Measurements from ENCODE around the gene PLCD4.

Gene PLCD4

GRCh38 chr2:218621007-218621406 is 13.3 kb downstream of the PLCD4 start:
- DNase-seq (ENCODE audit: low spot score): no peak
- FAIRE-seq: no peak

- no peak for FAIRE-seq
- DNase-seq (ENCODE audit: low spot score): no peak
These were observed 15.1 kb downstream of the PLCD4 start for GRCh38 chr2:218622606-218623365.

GRCh38 chr2:218623366-218623705 is 15.6 kb downstream of the PLCD4 start:
- no peak for FAIRE-seq

GRCh38 chr2:218626369-218626768 is 18.7 kb downstream of the PLCD4 start:
- no peak for DNase-seq (ENCODE audit: low spot score)
- FAIRE-seq: no peak

More at GRCh38 chr2:218623366-218623705, 15.6 kb downstream of the PLCD4 start:
- DNase-seq (ENCODE audit: low spot score): no peak

- DNase-seq (ENCODE audit: low spot score) (no peak), FAIRE-seq (no peak)
These were observed 20.2 kb downstream of the PLCD4 start for GRCh38 chr2:218627939-218628338.

GRCh38 chr2:218631837-218632236 is 24.1 kb downstream of the PLCD4 start:
- DNase-seq (ENCODE audit: low spot score) (peak; percentile 17), FAIRE-seq (no peak)

GRCh38 chr2:218635719-218636118 is 28.0 kb downstream of the PLCD4 start:
- no peak for DNase-seq (ENCODE audit: low spot score)
- no peak for FAIRE-seq

- DNase-seq (ENCODE audit: low spot score) (no peak), FAIRE-seq (no peak)
These were observed 30.7 kb downstream of the PLCD4 start for GRCh38 chr2:218638372-218638771.

GRCh38 chr2:218642121-218642656 is 34.5 kb downstream of the PLCD4 start:
- no peak for FAIRE-seq
- no peak for DNase-seq (ENCODE audit: low spot score)

GRCh38 chr2:218642786-218643185 is 35.1 kb downstream of the PLCD4 start:
- no peak for FAIRE-seq
- DNase-seq (ENCODE audit: low spot score): no peak

- no peak for FAIRE-seq
These were observed 36.1 kb downstream of the PLCD4 start for GRCh38 chr2:218643751-218644310.

GRCh38 chr2:218644721-218645120 is 37.0 kb downstream of the PLCD4 start:
- DNase-seq (ENCODE audit: low spot score) (peak; percentile 66), FAIRE-seq (no peak)

More at GRCh38 chr2:218643751-218644310, 36.1 kb downstream of the PLCD4 start:
- DNase-seq (ENCODE audit: low spot score): no peak

- FAIRE-seq (peak; percentile 99), DNase-seq (ENCODE audit: low spot score) (peak; percentile 96)
These were observed 37.4 kb downstream of the PLCD4 start for GRCh38 chr2:218645126-218645525.

GRCh38 chr2:218648088-218648786 is 40.5 kb downstream of the PLCD4 start:
- peak; percentile 61 for FAIRE-seq

GRCh38 chr2:218648787-218649100 is 41.0 kb downstream of the PLCD4 start:
- no peak for FAIRE-seq

More at GRCh38 chr2:218648088-218648786, 40.5 kb downstream of the PLCD4 start:
- peak; percentile 44 for DNase-seq (ENCODE audit: low spot score)

GRCh38 chr2:218655751-218656150 is 48.1 kb downstream of the PLCD4 start:
- DNase-seq (ENCODE audit: low spot score): no peak
- no peak for FAIRE-seq

More at GRCh38 chr2:218648787-218649100, 41.0 kb downstream of the PLCD4 start:
- no peak for DNase-seq (ENCODE audit: low spot score)

GRCh38 chr2:218658671-218659257 is 51.1 kb downstream of the PLCD4 start:
- DNase-seq (ENCODE audit: low spot score): peak; percentile 39
- FAIRE-seq: peak; percentile 41

- DNase-seq (ENCODE audit: low spot score) (peak; percentile 72), FAIRE-seq (peak; percentile 77)
These were observed 51.7 kb downstream of the PLCD4 start, which contains the start of the genes BCS1L and ZNF142 for GRCh38 chr2:218659258-218659987. Gene BCS1L, plus strand, starts transcription at chr2:218659683. Its CDS starts 1,305 bp downstream, at chr2:218660988. Gene ZNF142, minus strand, starts transcription at chr2:218659623. Its CDS starts 3,194 bp downstream, at chr2:218656429.

GRCh38 chr2:218659988-218660358 is 52.3 kb downstream of the PLCD4 start:
- no peak for FAIRE-seq
- DNase-seq (ENCODE audit: low spot score): no peak

GRCh38 chr2:218662377-218662776 is 54.7 kb downstream of the PLCD4 start:
- FAIRE-seq (no peak), DNase-seq (ENCODE audit: low spot score) (no peak)

- DNase-seq (ENCODE audit: low spot score): no peak
- no peak for FAIRE-seq
These were observed 55.1 kb downstream of the PLCD4 start for GRCh38 chr2:218662827-218663226.

Measured in RCC 7860 (cell line).